ENCODE measurements around the gene PIGR. TPM values are rescaled to one million over a fixed set of nuclear protein-coding genes. Genes with fewer than 3 reads are reported as not detected.

The PIGR gene
- total and polyA plus RNA-seq, 9 of the 15 experiments (the other 6 are each of a cell fraction or from before 2014, with no cell fraction given): 0.01 to 1.5 (median 0.03) TPM; not detected in 4

GRCh38 chr1:206955476-206956451, 9.5 kb upstream of the PIGR start (continued):
- no peak for TF ChIP-seq MBD1 (CRISPR knock-in tag; IDR thresholded peaks at IDR 0.05)
- no peak for TF ChIP-seq ESRRB (CRISPR knock-in tag; IDR thresholded peaks at IDR 0.05; ENCODE audit: borderline replicate concordance)
- TF ChIP-seq NR0B1 (IDR thresholded peaks at IDR 0.05; ENCODE audit: partially characterized antibody): no peak
- TF ChIP-seq CHD4 (IDR thresholded peaks at IDR 0.05; ENCODE audit: insufficient read depth, insufficient replicate concordance, low read depth, low read length, poor library complexity, severe bottlenecking): no peak
- TF ChIP-seq DPF2 (IDR thresholded peaks at IDR 0.05): peak; percentile 52
- TF ChIP-seq RAD51 (IDR thresholded peaks at IDR 0.05; ENCODE audit: borderline replicate concordance, low read depth): peak; percentile 83
- TF ChIP-seq THAP7 (CRISPR knock-in tag; IDR thresholded peaks at IDR 0.05): no peak
- TF ChIP-seq EP300 (IDR thresholded peaks at IDR 0.05; ENCODE audit: low read length): peak; percentile 9; the same call in 1 of the 2 replicates
- TF ChIP-seq SRF (CRISPR knock-in tag; IDR thresholded peaks at IDR 0.05): peak in 1 of 2 experiments; percentile 20; a peak in 1 of 4 replicates
- TF ChIP-seq ZNF551 (CRISPR knock-in tag; IDR thresholded peaks at IDR 0.05): no peak
- TF ChIP-seq MLX (CRISPR knock-in tag; conservative IDR thresholded peaks at IDR 0.05): no peak
- TF ChIP-seq MNT (conservative IDR thresholded peaks at IDR 0.05): peak; percentile 41 to 67
- no peak for TF ChIP-seq CEBPG (CRISPR knock-in tag; IDR thresholded peaks at IDR 0.05)
- TF ChIP-seq CEBPG (tag; conservative IDR thresholded peaks at IDR 0.05 in 1 of 2, IDR thresholded peaks at IDR 0.05 in 1 of 2): no peak
- no peak for TF ChIP-seq MAFK (IDR thresholded peaks at IDR 0.05; ENCODE audit: low read length)
- TF ChIP-seq NCOA6 (IDR thresholded peaks at IDR 0.05): no peak
- TF ChIP-seq RFX1 (IDR thresholded peaks at IDR 0.05): peak; percentile 54; the same call in 1 of the 2 replicates
- no peak for TF ChIP-seq CBX2 (IDR thresholded peaks at IDR 0.05; ENCODE audit: insufficient read depth, low read length, poor library complexity, severe bottlenecking)
- 0 out of 2 replicates have a peak, but pooled peaks have one; percentile 26 for TF ChIP-seq HES1 (IDR thresholded peaks at IDR 0.05; ENCODE audit: low read depth)
